NCI-H2107 treated with DMSO at 0.1 percent for 48 hours (cell line): ENCODE results near the gene GRIN2D.

Experiments
- DNase-seq: peaks from one replicate; lab custom pipeline; 2025; ENCODE audit not compliant: unreplicated experiment; lab: John Stamatoyannopoulos, UW

The GRIN2D gene

GRCh38 chr19:48441360-48442050 is 48.0 kb downstream of the GRIN2D start:
- no peak for DNase-seq

DNA sequence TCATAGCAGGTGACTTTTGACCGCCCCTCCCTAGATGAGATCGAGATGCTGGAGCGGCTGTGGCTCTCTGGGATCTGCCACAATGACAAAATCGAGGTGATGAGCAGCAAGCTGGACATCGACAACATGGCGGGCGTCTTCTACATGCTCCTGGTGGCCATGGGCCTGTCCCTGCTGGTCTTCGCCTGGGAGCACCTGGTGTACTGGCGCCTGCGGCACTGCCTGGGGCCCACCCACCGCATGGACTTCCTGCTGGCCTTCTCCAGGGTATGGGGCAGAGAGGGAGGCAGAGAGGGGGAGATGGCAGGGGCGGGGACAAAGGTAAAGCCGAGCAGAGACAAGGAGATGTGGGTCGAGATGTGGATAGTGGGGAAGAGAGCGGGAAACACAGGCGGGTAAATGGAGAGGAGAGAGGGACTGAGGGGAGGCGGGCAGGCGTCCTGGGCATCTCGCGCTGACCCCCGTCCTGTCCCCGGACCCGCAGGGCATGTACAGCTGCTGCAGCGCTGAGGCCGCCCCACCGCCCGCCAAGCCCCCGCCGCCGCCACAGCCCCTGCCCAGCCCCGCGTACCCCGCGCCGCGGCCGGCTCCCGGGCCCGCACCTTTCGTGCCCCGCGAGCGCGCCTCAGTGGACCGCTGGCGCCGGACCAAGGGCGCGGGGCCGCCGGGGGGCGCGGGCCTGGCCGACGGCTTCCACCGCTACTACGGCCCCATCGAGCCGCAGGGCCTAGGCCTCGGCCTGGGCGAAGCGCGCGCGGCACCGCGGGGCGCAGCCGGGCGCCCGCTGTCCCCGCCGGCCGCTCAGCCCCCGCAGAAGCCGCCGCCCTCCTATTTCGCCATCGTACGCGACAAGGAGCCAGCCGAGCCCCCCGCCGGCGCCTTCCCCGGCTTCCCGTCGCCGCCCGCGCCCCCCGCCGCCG is 48.9 kb downstream of the GRIN2D start:
- no peak for DNase-seq

DNA sequence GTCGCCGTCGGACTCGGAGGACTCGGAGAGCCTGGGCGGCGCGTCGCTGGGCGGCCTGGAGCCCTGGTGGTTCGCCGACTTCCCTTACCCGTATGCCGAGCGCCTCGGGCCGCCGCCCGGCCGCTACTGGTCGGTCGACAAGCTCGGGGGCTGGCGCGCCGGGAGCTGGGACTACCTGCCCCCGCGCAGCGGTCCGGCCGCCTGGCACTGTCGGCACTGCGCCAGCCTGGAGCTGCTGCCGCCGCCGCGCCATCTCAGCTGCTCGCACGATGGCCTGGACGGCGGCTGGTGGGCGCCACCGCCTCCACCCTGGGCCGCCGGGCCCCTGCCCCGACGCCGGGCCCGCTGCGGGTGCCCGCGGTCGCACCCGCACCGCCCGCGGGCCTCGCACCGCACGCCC is 49.8 kb downstream of the GRIN2D start:
- no peak for DNase-seq
